Suprapubic skin (tissue), 4 donors: ENCODE data around the gene NTN1. TPM values are rescaled to one million over a fixed set of nuclear protein-coding genes. Genes with fewer than 3 reads are reported as not detected.

Experiments
- DNase-seq, 2 donors: peaks; one replicate each; pipeline ENCODE4 v3.0.0-alpha.2; 2019; ENCODE audit warnings: low spot score in 2 of 2
- H3K27ac ChIP-seq: fragments of 200-600 bp; sonication (generic); one replicate; pipeline ENCODE4 v1.5.1; 2019
- H3K27me3 ChIP-seq: fragments of 200-600 bp; sonication (generic); one replicate; pipeline ENCODE4 v1.5.1; 2019
- H3K36me3 ChIP-seq: fragments of 200-600 bp; sonication (generic); one replicate; pipeline ENCODE4 v1.5.1; 2019
- H3K4me1 ChIP-seq: fragments of 200-600 bp; sonication (generic); one replicate; pipeline ENCODE4 v1.5.1; 2019
- H3K4me3 ChIP-seq: fragments of 200-600 bp; sonication (generic); one replicate; pipeline ENCODE4 v1.5.1; 2019; ENCODE audit warnings: mild to moderate bottlenecking
- H3K9me3 ChIP-seq: fragments of 200-600 bp; sonication (generic); one replicate; pipeline ENCODE4 v1.5.1; 2019
- EP300 ChIP-seq: sonication (generic); formaldehyde crosslinking; IDR thresholded peaks from one replicate; pipeline ENCODE4 v1.6.1; 2017; ENCODE audit warnings: antibody characterized with exemption
- POLR2A ChIP-seq, 2 donors: fragments of 450-650 bp; IDR thresholded peaks; one replicate each; pipeline ENCODE4 v1.6.1; 2017; ENCODE audit warnings: antibody characterized with exemption in 2 of 2, mild to moderate bottlenecking in 2 of 2, moderate library complexity in 2 of 2
- POLR2AphosphoS5 ChIP-seq, 3 donors: sonication (generic); formaldehyde crosslinking; IDR thresholded peaks; one replicate each; pipeline ENCODE4 v1.6.1; 2017; ENCODE audit warnings: antibody characterized with exemption in 3 of 3
- WGBS: methylation state at CpG from one replicate; pipeline ENCODE4 v1.1.5; 2018; 5-methylcytosine and 5-hydroxymethylcytosine counted together
- total RNA-seq, 4 donors: library from RNA; depleted of rRNA; stranded (reverse); fragments of >200 nt; gene quantifications; one replicate each; pipeline ENCODE4 v1.1.0, GENCODE V29; 2016
- TF ChIP-seq, protein P1 (sequence below), 2 donors: fragments of 200-600 bp in 1 of 2; fragments of 450-650 bp in 1 of 2; sonication (generic) in 1 of 2; IDR thresholded peaks; one replicate each; pipeline ENCODE4 v1.5.1; 2016 to 2019; ENCODE audit warnings: antibody characterized with exemption in 2 of 2, mild to moderate bottlenecking in 1 of 2, moderate library complexity in 1 of 2

The NTN1 gene
- total RNA-seq, 4 donors from 2014 or later = 2.4 to 5.9 (median 3.4) TPM

DNA sequence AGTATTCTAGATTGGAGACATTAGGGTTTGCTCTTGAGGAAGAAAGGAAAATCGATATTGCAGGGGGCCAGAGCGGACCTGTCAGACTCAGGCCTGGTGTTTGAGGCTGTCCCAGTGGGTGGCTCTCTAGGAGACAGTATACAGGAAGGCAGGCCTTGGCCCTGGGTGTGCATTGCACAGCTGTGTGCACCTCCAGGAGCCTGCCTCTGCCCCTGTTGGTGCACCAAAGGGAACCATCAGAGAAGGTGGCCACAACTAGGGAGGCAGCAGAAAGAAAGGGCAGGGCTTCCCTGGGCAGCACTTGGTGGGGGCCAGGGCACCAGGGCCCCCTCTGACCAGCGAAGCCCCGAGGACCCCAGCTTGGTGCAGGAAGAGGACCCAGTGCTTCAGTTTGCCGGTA lies 188.0 kb downstream of the NTN1 start:
- H3K27me3 ChIP-seq = no peaks in the 10 kb centered on the region
- no peak overlapping the region for H3K4me3 ChIP-seq
- H3K36me3 ChIP-seq = no peaks in the 10 kb centered on the region
- peaks cover 17% of the 10 kb centered on the region for H3K4me1 ChIP-seq
- H3K9me3 ChIP-seq = no peaks in the 10 kb centered on the region
- peak in 1 of 2 donors; percentile 38 for DNase-seq
- WGBS = 88% methylated on average over 5 of the region's 5 CpGs
- TF ChIP-seq, protein P1, sequence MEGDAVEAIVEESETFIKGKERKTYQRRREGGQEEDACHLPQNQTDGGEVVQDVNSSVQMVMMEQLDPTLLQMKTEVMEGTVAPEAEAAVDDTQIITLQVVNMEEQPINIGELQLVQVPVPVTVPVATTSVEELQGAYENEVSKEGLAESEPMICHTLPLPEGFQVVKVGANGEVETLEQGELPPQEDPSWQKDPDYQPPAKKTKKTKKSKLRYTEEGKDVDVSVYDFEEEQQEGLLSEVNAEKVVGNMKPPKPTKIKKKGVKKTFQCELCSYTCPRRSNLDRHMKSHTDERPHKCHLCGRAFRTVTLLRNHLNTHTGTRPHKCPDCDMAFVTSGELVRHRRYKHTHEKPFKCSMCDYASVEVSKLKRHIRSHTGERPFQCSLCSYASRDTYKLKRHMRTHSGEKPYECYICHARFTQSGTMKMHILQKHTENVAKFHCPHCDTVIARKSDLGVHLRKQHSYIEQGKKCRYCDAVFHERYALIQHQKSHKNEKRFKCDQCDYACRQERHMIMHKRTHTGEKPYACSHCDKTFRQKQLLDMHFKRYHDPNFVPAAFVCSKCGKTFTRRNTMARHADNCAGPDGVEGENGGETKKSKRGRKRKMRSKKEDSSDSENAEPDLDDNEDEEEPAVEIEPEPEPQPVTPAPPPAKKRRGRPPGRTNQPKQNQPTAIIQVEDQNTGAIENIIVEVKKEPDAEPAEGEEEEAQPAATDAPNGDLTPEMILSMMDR (IDR thresholded peaks at IDR 0.05) = no peak
- TF ChIP-seq EP300 = no peak
- no peak for TF ChIP-seq POLR2A (IDR thresholded peaks at IDR 0.05)
- no peak for TF ChIP-seq POLR2AphosphoS5 (IDR thresholded peaks at IDR 0.05)
- no peak overlapping the region for H3K27ac ChIP-seq

DNA sequence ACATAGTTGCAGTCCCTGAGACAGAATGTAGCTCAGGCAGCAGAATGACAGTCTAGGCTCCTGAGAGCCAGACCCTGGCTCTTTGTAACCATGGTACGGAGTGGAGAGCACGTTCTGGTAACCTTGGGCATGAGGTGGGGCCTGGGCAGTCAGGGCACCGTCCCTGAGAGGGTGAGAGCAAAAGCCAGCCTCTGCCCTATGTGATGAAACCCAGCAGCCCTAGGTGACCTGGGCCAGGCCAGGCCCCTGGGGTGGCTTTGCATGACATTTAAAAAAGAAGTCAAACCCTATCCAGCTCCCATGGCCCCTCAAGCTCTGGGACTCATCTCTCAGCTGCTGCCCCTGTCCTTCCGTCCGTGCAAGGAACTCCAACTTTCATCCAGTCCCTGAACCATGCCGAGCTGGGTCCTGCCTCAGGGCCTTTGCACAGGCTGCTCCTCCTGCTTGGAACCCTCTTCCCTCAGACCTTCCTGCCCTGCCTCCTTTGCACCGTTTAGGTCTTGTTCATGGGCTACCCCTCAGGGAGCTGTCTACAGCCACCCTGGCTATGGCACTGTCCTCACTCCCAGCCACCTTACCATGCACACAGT lies 188.6 kb downstream of the NTN1 start:
- TF ChIP-seq, protein P1 (IDR thresholded peaks at IDR 0.05) = no peak
- no peak for TF ChIP-seq POLR2A (IDR thresholded peaks at IDR 0.05)
- no peak for TF ChIP-seq POLR2AphosphoS5 (IDR thresholded peaks at IDR 0.05)
- TF ChIP-seq EP300 = no peak
- no peaks in the 10 kb centered on the region for H3K36me3 ChIP-seq
- no peak overlapping the region for H3K4me3 ChIP-seq
- no peaks in the 10 kb centered on the region for H3K27me3 ChIP-seq
- no peaks in the 10 kb centered on the region for H3K9me3 ChIP-seq
- peaks cover 17% of the 10 kb centered on the region for H3K4me1 ChIP-seq
- no peak overlapping the region for H3K27ac ChIP-seq
- DNase-seq = peak in 1 of 2 donors; percentile 58
- 92% methylated on average over 4 of the region's 7 CpGs for WGBS

DNA sequence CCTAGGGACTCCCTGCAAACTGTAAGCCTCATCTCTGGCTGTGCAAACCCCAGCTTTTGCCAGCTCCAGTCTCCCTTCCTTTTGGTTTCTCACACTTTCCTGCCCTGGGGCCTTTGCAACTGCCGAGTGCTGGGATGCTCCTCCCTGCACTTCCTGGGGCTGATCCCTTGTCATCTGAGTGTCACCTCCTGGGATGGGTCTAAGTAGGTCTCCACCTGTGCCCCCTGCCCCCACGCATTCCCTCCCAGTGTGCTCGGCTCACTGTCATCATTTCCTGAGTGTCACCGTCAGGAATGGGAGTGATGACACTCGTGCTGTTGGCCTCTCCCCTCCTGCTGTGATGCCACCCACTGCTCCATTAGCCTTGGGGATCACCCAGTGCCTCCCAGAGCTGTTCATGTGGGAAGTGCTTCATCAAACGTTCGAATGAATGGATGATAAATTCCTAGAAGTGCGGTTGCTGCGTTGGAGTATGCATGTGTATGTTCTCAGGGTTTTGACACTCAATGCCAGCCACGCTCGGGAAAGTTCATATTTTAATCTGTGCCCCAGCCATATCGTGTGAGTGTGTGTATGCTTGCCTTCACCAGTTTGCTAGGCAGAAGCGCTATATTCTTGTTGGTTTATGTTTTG lies 189.9 kb downstream of the NTN1 start:
- H3K36me3 ChIP-seq = no peaks in the 10 kb centered on the region
- no peak overlapping the region for H3K27ac ChIP-seq
- peak in 1 of 2 donors; percentile 46 for DNase-seq
- WGBS = 58% methylated on average over 13 of the region's 13 CpGs
- peaks cover 9% of the 10 kb centered on the region for H3K4me1 ChIP-seq
- H3K27me3 ChIP-seq = no peaks in the 10 kb centered on the region
- H3K4me3 ChIP-seq = no peak overlapping the region
- TF ChIP-seq POLR2AphosphoS5 (IDR thresholded peaks at IDR 0.05) = no peak
- no peak for TF ChIP-seq POLR2A (IDR thresholded peaks at IDR 0.05)
- no peak for TF ChIP-seq EP300
- TF ChIP-seq, protein P1 (IDR thresholded peaks at IDR 0.05) = no peak
- H3K9me3 ChIP-seq = peaks cover 10% of the 10 kb centered on the region

DNA sequence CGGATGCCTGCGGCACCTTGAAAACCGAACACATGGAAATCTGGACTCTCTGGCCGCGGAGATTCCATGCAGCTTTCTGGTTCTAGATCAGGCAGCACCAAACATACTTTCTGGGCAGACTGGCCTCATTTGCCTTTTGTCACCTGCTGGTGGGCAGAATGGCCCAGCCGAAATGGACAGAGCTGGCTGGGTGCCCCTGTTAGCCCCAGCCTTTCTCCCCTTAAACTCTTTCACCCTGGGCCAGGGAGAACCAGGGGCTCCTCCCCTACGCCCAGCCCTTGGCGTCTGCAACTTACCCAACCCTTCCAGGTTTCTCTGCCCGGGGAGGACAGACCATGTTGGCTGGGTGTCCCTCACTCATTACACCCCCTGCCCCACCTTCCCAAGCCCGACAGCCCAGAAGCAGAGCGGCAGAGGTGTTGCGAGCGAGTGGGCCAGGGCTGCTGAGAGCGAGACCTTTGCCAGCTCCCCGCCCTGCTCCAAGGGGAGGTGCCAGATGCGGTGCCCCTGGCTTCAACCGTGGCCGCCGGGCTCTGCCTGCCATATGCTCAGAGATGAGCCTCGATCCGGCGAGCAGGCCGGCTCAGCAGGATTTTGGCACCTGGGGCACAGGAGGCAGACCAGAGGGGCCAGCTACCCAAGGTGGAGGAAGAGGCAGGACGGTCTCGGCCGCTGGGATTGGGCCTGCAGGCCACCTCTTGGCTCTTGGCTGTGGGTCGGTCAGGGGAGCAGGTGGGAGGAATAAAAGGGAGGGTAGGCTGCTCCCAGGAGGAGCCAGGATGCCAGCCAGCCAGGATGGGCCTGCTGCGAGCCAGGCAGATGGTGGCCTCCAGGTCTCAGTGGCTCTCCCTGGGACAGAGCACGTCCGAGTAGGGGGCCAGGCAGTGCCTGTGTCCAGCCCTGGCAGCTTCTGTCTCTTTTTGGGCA lies 191.3 kb downstream of the NTN1 start:
- H3K4me1 ChIP-seq = no peaks in the 10 kb centered on the region
- H3K4me3 ChIP-seq = no peak overlapping the region
- H3K36me3 ChIP-seq = no peaks in the 10 kb centered on the region
- TF ChIP-seq, protein P1 (IDR thresholded peaks at IDR 0.05) = no peak
- TF ChIP-seq POLR2AphosphoS5 (IDR thresholded peaks at IDR 0.05) (no peak), EP300 (no peak), POLR2A (IDR thresholded peaks at IDR 0.05) (no peak)
- no peak overlapping the region for H3K27ac ChIP-seq
- DNase-seq = peak in 1 of 2 donors; percentile 57
- no CpG with 5 or more reads among the region's 30 CpGs for WGBS
- no peaks in the 10 kb centered on the region for H3K27me3 ChIP-seq
- H3K9me3 ChIP-seq = peaks cover 10% of the 10 kb centered on the region

DNA sequence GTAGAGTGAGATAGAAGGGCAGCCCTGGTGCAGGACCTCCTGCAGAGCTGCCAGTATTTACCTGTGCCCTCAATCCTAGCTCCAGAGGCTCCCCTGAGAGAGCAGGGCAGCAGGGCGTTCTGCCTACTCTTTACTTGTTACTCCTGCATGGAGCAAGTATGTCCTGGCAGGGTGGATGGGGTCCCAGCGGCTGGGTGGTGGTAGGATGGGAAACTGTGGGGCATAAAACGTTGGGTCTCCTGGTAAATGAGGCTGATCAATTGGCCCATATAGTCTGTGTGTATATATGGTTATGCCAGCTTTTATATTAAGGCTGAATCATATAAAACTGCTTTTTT lies 192.0 kb downstream of the NTN1 start:
- WGBS = 77% methylated on average over 3 of the region's 3 CpGs
- TF ChIP-seq POLR2A (IDR thresholded peaks at IDR 0.05) (no peak), POLR2AphosphoS5 (IDR thresholded peaks at IDR 0.05) (no peak), EP300 (no peak)
- TF ChIP-seq, protein P1 (IDR thresholded peaks at IDR 0.05) = no peak
- Histone ChIP-seq H3K27ac (no peak overlapping the region), H3K4me1 (peaks cover 5% of the 10 kb centered on the region), H3K4me3 (no peak overlapping the region), H3K27me3 (no peaks in the 10 kb centered on the region), H3K9me3 (peaks cover 10% of the 10 kb centered on the region), H3K36me3 (no peaks in the 10 kb centered on the region)
- peak in 1 of 2 donors; percentile 50 for DNase-seq
